NCI-H2227 (cell line): Measurements from ENCODE around the gene EXOC1.

Experiments
- DNase-seq: peaks from one replicate; lab custom pipeline; 2025; ENCODE audit not compliant: unreplicated experiment; lab: John Stamatoyannopoulos, UW

EXOC1 gene

GRCh38 chr4:55947912-55948725 is 94.7 kb downstream of the EXOC1 start:
- DNase-seq, result peak; percentile 27

GRCh38 chr4:55948726-55949481 is 95.5 kb downstream of the EXOC1 start, which contains the start of gene CEP135:
Gene CEP135, plus strand, starts transcription at chr4:55948945. Its CDS starts 3,186 bp downstream, at chr4:55952131.
- DNase-seq, result peak; percentile 94

- DNase-seq, result no peak
Measured at GRCh38 chr4:55949482-55949802, 96.0 kb downstream of the EXOC1 start.

- DNase-seq, result no peak
Measured at GRCh38 chr4:55951191-55951922, 97.9 kb downstream of the EXOC1 start.
